ENCODE data around the gene TRIM25. TPM values are rescaled to one million over a fixed set of nuclear protein-coding genes. Genes with fewer than 3 reads are reported as not detected.

Gene TRIM25
- total and polyA plus RNA-seq, 2 donors = 14.9 to 18.2 TPM

DNA sequence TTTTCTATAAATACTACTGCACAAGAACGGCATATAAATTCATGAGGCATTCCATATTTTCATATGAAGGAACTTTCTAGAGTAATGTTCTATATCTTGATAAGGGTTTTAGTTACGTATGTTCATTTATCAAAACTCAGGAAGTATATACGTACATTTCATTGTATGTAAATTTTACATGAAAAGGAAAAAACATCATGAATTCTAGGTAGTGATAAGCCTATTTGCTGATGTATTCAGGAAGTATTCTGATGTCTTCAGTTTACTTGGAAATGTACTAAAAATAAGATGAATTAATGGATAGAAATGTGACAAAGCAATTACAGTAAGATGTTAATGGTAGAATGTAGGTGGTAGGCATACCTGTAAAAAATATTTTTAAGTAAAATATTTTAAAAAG lies 75.2 kb downstream of the TRIM25 start:
- no peak for DNase-seq (ENCODE audit: low read depth in 6 of 9, low spot score in 9 of 9)
- Histone ChIP-seq H3K36me3 (ENCODE audit: control insufficient read depth in 2 of 2, insufficient read depth in 2 of 2, low read length in 1 of 2) (peaks cover 9 to 21% of the 10 kb centered on the region in 2 donors), H3K27ac (ENCODE audit: low read depth in 1 of 2, low read length in 1 of 2) (no peak overlapping the region), H3K4me3 (ENCODE audit: low read length in 2 of 2) (no peak overlapping the region), H3K9me3 (ENCODE audit: control insufficient read depth in 2 of 2, insufficient read depth in 1 of 2, low read length in 1 of 2) (no peaks in the 10 kb centered on the region), H3K4me1 (ENCODE audit: control insufficient read depth in 2 of 2, insufficient read depth in 2 of 2, low read length in 2 of 2) (peaks cover 11 to 14% of the 10 kb centered on the region in 2 donors), H3K27me3 (ENCODE audit: control insufficient read depth in 2 of 2, insufficient read depth in 1 of 2, low read length in 1 of 2) (no peaks in the 10 kb centered on the region)
- WGBS = 85% methylated on average over 3 of the region's 3 CpGs

Other genes starting within 250 kb of the TRIM25 start
- gene C17orf67, start 80.1 kb downstream of the TRIM25 start, total RNA-seq = 8.0 TPM
- 14.0 TPM for gene C17orf67, start 80.1 kb downstream of the TRIM25 start, polyA plus RNA-seq
- 8.9 TPM for gene DGKE, start 79.9 kb downstream of the TRIM25 start, total RNA-seq
- 15.8 TPM for gene DGKE, start 79.9 kb downstream of the TRIM25 start, polyA plus RNA-seq
- 21.1 TPM for gene COIL, start 47.0 kb upstream of the TRIM25 start, total RNA-seq
- 14.3 TPM for gene COIL, start 47.0 kb upstream of the TRIM25 start, polyA plus RNA-seq
- 11.1 TPM for gene SCPEP1, start 64.1 kb upstream of the TRIM25 start, total RNA-seq
- 49.9 TPM for gene SCPEP1, start 64.1 kb upstream of the TRIM25 start, polyA plus RNA-seq
- gene AKAP1, start 171.2 kb upstream of the TRIM25 start, total RNA-seq = 12.6 TPM
- gene AKAP1, start 171.2 kb upstream of the TRIM25 start, polyA plus RNA-seq = 10.7 TPM